BJ (cell line): ENCODE measurements around the gene DUT. TPM values are rescaled to one million over a fixed set of nuclear protein-coding genes. Genes with fewer than 3 reads are reported as not detected.
"Not testable (repeated sequence)": the region's sequence is repeated elsewhere in the genome, so short reads cannot be mapped to it uniquely, and the experiment has no call there.

Experiments used
- CTCF ChIA-PET: fragments of 350-600 bp; formaldehyde crosslinking; extraction: SDS; loops from one replicate; lab custom pipeline; 2021; ENCODE audit warnings: antibody characterized with exemption, inconsistent platforms; lab: Yijun Ruan, JAX
- POLR2A ChIA-PET: fragments of 300-600 bp; sonication (Branson Sonifier 250); formaldehyde crosslinking; extraction: SDS; loops from one replicate; lab custom pipeline; 2021; ENCODE audit warnings: antibody characterized with exemption; lab: Charles Lee
- DNase-seq: peaks from one replicate; pipeline ENCODE4 v3.0.0-alpha.2; 2011; ENCODE audit warnings: low read depth
- H3K27me3 ChIP-seq: 2 replicates; pipeline ENCODE4 v1.6.0; 2011; ENCODE audit warnings: low read length; ENCODE audit not compliant: control insufficient read depth, insufficient read depth
- H3K36me3 ChIP-seq: 2 replicates; pipeline ENCODE4 v1.5.1; 2011; ENCODE audit warnings: low read length; ENCODE audit not compliant: control insufficient read depth, insufficient read depth
- H3K4me3 ChIP-seq: 2 replicates; pipeline ENCODE4 v1.5.1; 2011; ENCODE audit warnings: low read depth, mild to moderate bottlenecking, control low read depth, low read length
- polyA plus RNA-seq: library from polyadenylated mRNA; depleted of rRNA; stranded (reverse); fragments of >200 nt; gene quantifications from 2 replicates; pipeline ENCODE4 v1.2.3, GENCODE V29; 2011
- TF ChIP-seq, protein P1 (sequence below): IDR thresholded peaks from 2 replicates; pipeline ENCODE4 v1.5.1; 2011; ENCODE audit warnings: low read depth, mild to moderate bottlenecking, control low read depth, inconsistent platforms, low read length, moderate library complexity; ENCODE audit not compliant: insufficient read depth

Gene DUT
- polyA plus RNA-seq, 1 experiment, result 49.3 TPM

DNA sequence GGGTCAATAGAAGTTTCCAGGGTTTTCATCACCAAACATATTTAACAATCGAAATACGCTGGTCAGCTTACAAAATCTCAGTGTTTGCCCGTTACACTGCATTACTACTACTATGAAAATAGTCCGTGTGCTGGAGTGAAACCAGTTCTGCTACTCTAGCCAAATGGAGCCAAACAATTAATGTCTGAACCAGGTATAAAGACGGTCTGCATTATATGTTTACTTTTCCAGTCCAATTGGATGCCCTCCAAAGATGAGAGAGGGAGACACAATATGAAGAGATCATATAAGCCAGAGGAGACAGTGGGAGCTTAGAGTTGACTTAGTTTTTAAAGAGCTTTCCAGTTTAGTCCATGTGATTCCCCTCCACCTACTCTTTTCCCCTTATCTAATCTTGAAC, 6.3 kb upstream of the DUT start:
- H3K27me3 ChIP-seq, result no peaks in the 10 kb centered on the region
- no peak for DNase-seq
- no peaks in the 10 kb centered on the region for H3K36me3 ChIP-seq
- CTCF ChIA-PET, result no interaction called here
- TF ChIP-seq, protein P1, sequence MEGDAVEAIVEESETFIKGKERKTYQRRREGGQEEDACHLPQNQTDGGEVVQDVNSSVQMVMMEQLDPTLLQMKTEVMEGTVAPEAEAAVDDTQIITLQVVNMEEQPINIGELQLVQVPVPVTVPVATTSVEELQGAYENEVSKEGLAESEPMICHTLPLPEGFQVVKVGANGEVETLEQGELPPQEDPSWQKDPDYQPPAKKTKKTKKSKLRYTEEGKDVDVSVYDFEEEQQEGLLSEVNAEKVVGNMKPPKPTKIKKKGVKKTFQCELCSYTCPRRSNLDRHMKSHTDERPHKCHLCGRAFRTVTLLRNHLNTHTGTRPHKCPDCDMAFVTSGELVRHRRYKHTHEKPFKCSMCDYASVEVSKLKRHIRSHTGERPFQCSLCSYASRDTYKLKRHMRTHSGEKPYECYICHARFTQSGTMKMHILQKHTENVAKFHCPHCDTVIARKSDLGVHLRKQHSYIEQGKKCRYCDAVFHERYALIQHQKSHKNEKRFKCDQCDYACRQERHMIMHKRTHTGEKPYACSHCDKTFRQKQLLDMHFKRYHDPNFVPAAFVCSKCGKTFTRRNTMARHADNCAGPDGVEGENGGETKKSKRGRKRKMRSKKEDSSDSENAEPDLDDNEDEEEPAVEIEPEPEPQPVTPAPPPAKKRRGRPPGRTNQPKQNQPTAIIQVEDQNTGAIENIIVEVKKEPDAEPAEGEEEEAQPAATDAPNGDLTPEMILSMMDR, result no peak
- POLR2A ChIA-PET, result no interaction called here
- H3K4me3 ChIP-seq, result no peak overlapping the region

DNA sequence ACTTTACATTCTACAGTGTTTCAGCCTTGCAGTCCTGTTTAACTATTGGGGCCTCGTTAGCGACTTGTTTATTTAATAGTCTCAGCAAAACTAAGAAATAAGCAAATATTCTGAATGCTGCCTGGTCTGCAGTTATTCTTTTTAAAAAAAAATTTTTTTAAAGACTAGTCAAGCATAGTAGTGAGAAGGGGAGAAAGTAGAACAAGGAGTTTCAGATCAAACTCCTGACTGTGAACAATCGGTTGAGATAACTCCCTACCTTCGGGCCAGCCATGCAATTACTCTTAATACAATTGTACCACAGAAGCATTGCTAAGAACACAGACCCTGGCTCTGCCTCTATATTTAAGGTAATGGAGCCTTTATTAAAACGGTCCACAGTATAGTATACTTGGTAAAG, 5.8 kb upstream of the DUT start:
- ChIA-PET CTCF (no interaction called here), POLR2A (no interaction called here)
- Histone ChIP-seq H3K4me3 (no peak overlapping the region), H3K27me3 (no peaks in the 10 kb centered on the region), H3K36me3 (no peaks in the 10 kb centered on the region)
- DNase-seq, result no peak
- TF ChIP-seq, protein P1, result no peak

DNA sequence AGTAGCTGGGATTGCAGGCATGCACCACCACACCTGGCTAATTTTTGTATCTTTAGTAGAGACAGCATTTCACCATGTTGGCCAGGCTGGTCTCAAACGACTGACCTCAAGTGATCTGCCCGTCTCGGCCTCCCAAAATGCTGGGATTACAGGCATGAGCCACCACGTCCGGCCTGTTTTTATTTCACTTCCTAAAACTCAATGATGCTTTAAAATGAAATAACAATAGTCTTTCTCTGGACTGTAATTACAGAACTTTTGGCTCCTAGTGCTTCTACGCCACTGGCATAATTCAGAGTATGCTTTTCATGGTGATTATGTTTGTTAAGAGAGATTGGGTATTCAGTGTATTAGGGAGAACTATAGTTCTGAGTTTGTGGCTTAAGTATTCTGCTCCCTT, 5.0 kb upstream of the DUT start:
- POLR2A ChIA-PET, CTCF ChIA-PET, H3K4me3 ChIP-seq, DNase-seq, H3K27me3 ChIP-seq, H3K36me3 ChIP-seq: not testable (repeated sequence)

DNA sequence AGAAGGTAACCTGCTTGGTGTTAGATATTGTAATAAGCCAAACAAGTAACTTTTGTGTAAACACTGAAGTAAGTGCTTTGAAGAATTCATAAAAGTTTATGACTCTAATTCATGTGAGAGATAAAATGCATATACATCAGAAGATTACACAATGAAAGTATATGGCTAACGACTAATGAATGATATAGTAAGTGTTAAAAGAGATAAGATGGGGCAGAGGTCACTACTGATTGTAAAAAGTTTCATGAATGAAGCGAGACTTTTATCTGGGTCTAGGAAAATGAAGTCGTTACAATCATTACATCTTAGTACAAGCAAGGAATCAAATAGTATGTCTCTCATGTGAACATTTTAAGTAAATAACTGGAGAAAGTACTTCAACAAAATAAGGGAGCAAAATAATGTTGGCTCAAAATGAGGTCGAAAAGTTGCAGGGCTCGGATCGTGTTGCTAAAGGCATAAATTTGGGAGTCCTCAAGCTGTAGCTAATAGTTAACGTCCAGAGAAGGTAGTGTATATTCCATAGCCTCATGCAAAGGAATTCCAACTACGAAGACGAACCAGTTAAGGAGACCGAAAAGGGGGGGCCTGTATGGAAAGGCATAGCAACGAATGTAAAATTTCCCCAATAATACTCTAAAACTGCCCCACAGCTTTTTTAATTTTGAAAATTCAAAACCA, 984 bp upstream of the DUT start:
- peaks cover 1% of the 10 kb centered on the region; the same call in 1 of the 2 replicates for H3K36me3 ChIP-seq
- H3K4me3 ChIP-seq, result peak overlapping the region; percentile 93
- POLR2A ChIA-PET, result interaction anchor here (0.6 kb wide), 1 partner anchor 613 kb away, joined by 4 read pairs; the partner anchor contains the start of gene SEMA6D
- DNase-seq, result no peak
- CTCF ChIA-PET, result interaction anchor here (0.6 kb wide), 1 partner anchor 44 kb away, joined by 3 read pairs; no protein-coding TSS in a partner anchor
- TF ChIP-seq, protein P1, result no peak
- no peaks in the 10 kb centered on the region for H3K27me3 ChIP-seq

DNA sequence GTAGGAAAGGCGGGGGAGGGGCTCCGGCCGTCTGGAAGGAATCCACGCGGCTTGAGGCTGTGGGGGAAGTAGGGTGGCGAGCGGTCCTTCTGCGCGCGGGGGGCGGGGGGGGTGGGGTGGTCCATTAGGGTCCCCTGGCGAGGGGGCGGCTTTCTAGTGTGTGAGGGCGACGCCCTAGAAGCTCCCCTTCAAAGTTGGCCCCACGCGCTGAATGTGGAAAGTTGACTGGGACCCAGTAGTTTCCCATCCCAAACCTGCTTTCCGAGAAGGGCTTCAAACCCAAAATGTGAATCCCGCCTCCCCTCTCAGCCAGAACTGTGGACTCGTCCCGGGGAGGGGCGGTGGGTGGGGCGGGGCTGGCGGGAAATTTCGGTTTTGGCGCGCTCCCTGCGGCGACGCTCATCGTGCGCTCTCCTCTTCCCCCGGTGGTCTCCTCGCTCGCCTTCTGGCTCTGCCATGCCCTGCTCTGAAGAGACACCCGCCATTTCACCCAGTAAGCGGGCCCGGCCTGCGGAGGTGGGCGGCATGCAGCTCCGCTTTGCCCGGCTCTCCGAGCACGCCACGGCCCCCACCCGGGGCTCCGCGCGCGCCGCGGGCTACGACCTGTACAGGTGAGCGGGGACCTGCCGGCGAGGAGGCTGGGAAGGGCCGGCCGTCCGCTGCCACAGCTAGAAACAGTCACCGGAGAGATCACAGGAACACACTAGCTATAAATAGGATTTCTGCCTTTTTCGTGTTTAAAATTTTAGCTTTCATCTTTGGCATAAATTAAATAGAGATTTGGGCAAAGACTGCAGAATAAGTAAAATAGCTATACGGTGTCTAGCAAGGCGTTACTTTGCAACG, 790 bp downstream of the DUT start:
- peaks cover 1% of the 10 kb centered on the region; the same call in 1 of the 2 replicates for H3K36me3 ChIP-seq
- no peak for DNase-seq
- peak overlapping the region; percentile 93 for H3K4me3 ChIP-seq
- TF ChIP-seq, protein P1, result no peak
- CTCF ChIA-PET, result interaction anchor here (0.6 to 0.8 kb wide), 2 partner anchors 47 to 1950 kb away, joined by 3 read pairs; no protein-coding TSS in a partner anchor
- POLR2A ChIA-PET, result interaction anchor here (0.6 kb wide), 2 partner anchors 384 to 1966 kb away, joined by 7 to 10 read pairs; no protein-coding TSS in a partner anchor
- H3K27me3 ChIP-seq, result no peaks in the 10 kb centered on the region
